NCI-H748 treated with DMSO at 0.1 percent for 48 hours (cell line): ENCODE results near the gene CCNO.

Experiments used
- DNase-seq: peaks from one replicate; lab custom pipeline; 2025; lab: John Stamatoyannopoulos, UW

The CCNO gene

DNA sequence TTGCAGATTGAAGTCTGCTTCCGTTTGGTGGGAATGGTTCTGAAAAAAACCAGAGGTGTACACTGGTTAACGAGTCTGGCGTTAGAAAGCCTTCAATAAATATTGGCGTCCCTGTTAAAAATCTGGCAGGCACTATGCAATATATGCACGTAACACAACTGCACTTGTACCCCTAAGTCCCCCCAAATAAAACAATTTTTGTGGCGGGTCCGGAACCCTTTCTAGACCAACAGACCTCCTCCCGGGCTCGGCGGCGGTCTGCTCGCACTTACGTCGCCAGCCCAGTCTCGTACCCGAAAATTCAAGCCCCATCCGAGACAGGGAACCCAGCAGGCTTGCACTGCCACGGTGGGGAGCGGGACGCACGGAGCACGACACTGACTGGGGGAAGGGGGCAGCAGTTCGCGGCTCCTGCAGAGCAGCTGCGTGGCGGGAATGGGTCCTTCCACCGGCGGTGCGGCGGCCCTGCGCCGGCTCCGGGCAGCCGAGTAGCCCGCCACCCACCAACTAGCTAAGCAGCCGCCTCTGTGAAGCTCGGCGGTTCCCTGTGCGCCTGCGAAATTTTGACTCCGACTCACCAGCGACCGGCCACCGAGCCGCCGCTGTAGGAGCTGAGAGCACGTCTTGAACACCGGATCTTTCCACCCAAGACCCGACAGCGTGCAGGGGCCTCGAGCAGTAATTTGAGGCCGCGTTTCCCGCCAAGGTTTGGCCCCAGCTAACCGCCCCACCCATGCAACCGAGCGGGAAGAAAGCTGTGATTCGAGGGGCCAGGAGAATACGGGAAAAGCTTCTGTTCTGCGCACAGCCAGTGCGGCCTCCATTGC, 10.2 kb downstream of the CCNO start:
- DNase-seq, result no peak

DNA sequence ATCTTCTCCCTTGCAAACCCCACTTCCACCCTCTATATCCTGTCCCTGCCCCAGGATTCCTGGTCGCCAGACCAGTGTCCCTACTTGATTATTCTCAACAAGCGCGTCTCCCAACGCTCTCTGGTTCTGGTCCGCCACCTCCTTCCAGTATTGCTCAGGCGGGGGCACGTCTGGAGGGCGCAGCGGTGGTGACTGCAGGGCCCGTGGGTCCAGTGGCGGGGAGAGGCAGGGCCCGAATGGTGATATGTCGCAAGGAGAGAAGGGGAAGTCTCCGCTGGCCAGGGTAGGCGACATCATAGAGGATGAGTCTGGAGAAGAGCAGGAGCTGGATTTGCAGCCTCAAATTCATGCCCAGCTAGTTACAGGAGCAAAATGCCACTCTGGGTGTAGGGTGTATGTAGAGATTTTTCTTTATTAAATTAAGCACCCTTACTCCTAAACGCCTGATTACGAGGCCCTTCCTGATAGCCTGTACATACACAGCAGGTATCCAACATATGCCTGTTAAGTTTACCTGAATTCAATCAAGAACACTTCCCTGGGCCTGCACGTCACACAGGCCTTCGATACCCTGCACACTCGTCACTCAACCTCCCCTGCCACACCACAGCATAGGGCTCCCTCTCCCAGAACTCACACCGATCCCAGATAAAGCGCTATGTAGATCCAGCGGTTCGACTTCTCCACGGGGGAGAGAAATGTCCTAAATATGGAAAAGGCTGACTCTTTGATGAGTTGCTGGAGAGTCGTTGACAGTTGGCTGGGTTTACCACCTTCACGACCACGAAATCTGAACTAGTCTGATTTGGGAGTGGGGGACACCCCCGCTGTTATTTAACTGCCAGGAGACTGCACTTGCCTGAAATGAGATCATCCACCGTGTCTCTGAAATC, 11.1 kb downstream of the CCNO start:
- DNase-seq, result no peak

DNA sequence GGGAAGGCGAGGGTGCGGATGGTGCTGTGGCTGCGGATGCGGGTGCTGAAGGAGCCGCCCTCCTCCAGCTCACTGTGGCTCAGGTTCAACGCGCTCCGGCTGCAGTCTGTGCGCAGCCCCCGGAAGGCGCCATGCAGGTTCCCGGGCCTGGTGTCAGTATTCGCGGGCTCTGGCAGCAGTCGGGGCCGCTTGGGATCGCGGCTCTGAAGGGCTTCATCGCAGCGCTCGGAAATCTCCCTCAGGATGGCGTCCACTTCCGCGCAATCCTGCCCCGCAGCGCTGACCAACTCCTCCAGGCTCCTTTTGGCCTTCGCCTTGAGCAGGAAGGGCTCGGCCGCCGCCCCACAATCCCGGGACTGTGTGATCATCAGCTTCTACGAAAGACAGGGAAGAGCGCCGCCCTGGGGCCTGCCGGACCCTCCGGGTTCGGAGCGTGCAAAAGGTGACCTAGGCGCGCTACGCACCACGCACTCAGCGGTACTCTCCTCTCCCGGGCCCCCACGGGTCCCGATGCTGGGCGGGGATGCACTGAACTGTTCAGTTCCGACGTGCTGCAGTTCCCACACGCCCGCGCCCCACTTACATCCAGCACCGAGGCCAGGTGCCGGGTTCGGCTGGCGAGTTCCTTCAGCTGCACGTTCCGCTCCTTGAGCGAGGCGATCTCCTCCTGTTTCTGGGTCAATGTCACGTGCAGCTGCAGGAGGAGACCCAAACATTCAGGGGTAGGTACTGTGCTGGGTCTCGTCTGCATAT, 12.8 kb downstream of the CCNO start:
- DNase-seq, result no peak

DNA sequence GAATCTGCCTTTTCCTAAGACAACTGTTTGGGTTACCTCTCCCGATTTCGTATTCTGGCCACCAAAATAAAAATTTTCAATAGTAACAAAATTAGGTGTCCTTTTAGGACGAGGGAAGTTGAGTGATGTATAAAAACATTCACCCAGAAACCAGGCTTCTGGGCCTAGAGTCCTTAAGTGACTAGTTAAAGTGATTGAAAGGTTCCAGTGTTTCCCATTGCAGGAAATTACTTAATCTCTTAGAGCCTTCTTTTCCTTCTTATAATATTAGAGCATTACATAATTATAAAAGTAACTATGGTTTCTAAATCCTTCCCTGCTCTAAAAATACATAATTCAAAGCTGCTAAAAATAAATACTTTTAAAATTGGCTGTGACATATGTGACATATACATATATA, 13.6 kb downstream of the CCNO start:
- DNase-seq, result no peak

DNA sequence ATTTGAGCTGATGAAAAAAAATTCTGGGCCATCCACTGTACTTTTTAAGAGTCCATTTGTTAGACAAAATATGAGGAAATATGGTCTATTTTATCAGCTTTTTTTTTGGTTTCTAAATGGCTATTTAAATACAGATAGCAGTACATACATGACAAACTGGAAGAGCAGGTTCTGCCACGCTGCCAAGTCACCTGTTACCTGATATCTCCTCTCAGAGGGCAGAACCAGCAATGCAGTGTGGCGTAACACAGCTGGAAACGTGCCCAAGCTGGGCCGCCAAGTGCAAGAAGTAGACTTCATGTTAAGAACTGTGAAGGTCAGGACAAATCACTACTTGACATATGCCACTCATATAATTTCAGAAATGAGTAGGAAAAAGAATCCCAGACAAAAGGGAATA, 14.4 kb downstream of the CCNO start:
- DNase-seq, result peak; percentile 92

DNA sequence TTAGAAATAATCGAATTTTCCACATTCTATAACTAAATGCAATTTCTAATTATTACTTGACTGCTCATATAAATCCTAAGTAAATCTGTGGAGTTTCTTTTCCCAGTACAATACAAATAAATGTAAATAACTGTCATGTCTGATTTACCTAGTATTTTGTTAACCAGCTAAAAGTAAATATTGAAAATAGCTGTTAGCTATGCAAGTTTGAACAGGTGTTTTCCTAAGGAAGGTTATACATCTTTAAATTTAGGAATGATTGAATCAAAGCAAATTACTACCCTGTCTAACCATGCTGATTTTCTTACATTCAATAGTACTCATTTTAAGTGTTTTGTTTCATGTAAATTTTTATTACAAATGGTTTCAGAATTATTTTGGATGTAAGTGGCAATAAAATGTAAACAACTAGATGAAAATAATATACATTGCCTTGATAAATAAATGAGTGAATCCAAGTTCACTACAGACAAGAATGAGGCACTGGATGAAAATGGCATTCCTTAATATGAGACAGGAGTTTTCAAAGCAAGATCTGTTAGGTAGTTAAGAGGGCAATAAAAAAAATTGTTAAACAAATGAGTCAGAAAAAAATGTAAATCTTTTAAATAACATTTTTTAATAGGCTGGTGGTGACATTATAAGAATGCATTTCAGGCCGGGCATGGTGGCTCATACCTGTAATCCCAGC, 22.1 kb downstream of the CCNO start:
- DNase-seq, result peak; percentile 7

DNA sequence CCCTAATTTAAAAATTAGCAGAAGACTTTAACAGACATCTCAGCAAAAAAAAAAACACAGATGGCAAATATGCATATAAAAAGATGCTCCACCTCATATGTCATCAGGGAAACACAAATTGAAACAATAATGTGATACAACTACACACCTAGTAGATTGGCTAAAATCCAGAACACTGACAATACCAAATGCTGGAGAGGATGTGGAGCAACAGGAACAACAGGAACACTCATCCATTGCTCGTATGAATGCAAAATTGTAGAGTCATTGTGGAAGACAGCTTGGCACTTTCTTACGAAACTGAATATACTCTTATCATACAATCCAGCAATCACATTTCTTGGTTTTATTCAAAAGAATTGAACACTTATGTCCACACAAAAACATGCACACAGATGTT, 28.4 kb downstream of the CCNO start:
- no peak for DNase-seq

DNA sequence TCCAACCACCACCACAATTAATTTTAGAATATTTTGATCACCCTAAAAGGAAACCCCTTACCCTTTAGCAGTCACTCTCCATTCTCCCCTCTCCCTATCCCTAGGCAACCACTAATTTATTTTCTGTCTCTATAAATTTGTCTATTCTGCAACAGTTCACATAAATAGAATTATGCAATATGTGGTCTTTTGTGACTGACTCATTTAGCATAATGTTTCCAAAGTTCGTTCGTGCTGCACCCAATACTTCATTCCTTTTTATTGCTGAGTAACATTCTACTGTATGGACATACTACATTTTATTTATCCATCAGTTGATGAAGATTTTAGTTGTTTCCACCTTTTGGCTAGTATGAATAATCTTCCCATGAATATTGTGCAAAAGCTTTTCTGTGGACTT, 42.2 kb downstream of the CCNO start:
- DNase-seq, result no peak

DNA sequence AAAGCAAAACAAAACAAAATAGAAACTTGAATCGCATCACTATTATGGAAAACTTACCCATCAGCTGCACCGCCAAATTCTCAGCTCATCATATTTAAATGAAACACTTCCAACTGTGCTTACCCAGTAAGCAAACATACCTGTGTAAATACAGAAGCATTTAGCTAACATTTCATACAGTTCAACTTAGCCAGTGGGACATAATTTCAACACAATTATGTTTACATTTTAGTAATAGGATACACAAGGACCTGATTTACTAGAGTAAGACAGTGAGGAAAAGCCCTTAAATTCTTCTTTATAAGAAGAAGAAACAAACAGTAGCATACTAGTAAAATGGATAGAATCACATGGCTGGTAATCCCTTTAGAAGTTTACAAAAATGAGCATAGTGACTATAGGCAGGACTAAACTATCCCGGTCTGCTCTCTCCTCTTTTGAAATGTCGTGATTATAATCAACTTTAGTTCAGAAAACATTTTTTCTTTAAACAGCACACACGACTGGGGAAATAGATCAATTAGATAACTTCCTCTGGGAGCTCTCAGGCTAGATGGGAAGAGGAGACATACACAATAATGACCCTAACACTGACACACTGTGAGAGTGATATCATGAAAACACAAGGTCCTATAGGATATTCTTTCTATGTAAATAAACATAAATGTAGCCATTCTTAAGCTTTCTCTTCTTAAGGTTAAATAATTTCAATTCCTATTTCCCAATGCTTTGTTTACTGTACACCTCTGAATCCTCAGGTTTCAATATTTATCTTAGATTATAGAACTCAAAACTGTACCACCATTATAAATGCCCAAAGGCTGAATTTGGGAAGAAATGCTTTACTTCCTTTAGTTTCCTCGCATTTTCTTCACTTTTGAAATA, 44.5 kb downstream of the CCNO start:
- peak; percentile 89 for DNase-seq

DNA sequence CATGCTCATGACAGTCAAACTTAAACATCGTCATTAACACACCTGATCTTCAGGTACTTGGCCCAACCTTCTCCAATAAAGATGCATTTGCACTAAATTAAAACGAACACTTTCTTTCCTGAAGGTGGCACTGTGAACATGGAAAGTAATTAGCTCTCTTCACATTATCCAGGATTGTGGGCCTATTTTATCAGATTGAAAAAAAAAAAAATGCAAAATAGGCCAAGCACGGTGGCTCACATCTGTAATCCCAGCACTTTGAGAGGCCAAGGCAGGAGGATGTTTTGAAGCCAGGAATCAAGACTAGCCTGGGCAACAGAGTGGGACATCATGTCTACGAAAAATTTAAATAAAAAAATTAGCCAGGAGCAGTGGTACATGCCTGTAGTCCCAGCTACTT, 46.0 kb downstream of the CCNO start:
- peak; percentile 75 for DNase-seq
